OCI-LY7 (cell line): ENCODE results near the gene SMYD3. TPM values are rescaled to one million over a fixed set of nuclear protein-coding genes. Genes with fewer than 3 reads are reported as not detected.

Experiments
- BruUV-seq: library from RNA; stranded (reverse); fragments of 400-500 nt; replicated peaks from 2 replicates; lab custom pipeline; 2021; lab: Mats Ljungman, UMichigan
- CTCF ChIA-PET: fragments of 300-600 bp; sonication (Branson Sonifier 250); formaldehyde crosslinking; loops from one replicate; lab custom pipeline; 2022; ENCODE audit warnings: antibody characterized with exemption; ENCODE audit not compliant: unreplicated experiment; lab: Charles Lee
- POLR2A ChIA-PET: fragments of 300-600 bp; sonication (Branson Sonifier 250); formaldehyde crosslinking; loops from one replicate; lab custom pipeline; 2022; ENCODE audit warnings: antibody characterized with exemption; lab: Charles Lee
- DNase-seq: peaks from one replicate; pipeline ENCODE4 v3.0.0-alpha.2; 2015; ENCODE audit warnings: low spot score
- H2AFZ ChIP-seq: fragments of 200-600 bp; sonication (generic), shearing (Covaris generic); 2 replicates; pipeline ENCODE4 v1.6.1; 2014; ENCODE audit warnings: mild to moderate bottlenecking, antibody characterized with exemption, low read length, moderate library complexity
- H3K27ac ChIP-seq: fragments of 200-600 bp; sonication (generic); 2 replicates; pipeline ENCODE4 v1.5.1; 2014; ENCODE audit warnings: mixed run types, low read depth, mild to moderate bottlenecking, moderate library complexity, low read length, inconsistent platforms; ENCODE audit not compliant: poor library complexity, severe bottlenecking
- H3K36me3 ChIP-seq: fragments of 200-600 bp; sonication (generic); 2 replicates; pipeline ENCODE4 v1.6.1; 2014; ENCODE audit warnings: mild to moderate bottlenecking, antibody characterized with exemption, low read length, moderate library complexity, mixed read lengths; ENCODE audit not compliant: insufficient read depth
- H3K4me1 ChIP-seq: fragments of 200-600 bp; sonication (generic); 2 replicates; pipeline ENCODE4 v1.5.1; 2014; ENCODE audit warnings: mild to moderate bottlenecking, low read length; ENCODE audit not compliant: insufficient read depth, poor library complexity, severe bottlenecking
- H3K4me2 ChIP-seq: fragments of 200-600 bp; sonication (generic); 2 replicates; pipeline ENCODE4 v1.6.1; 2014; ENCODE audit warnings: mild to moderate bottlenecking, low read length
- H3K4me3 ChIP-seq: fragments of 200-600 bp; sonication (generic); 2 replicates; pipeline ENCODE4 v1.5.1; 2014; ENCODE audit warnings: mild to moderate bottlenecking, low read depth, low read length; ENCODE audit not compliant: poor library complexity, severe bottlenecking
- H3K79me2 ChIP-seq: fragments of 200-600 bp; sonication (generic); 2 replicates; pipeline ENCODE4 v1.6.1; 2016; ENCODE audit warnings: low read depth, mild to moderate bottlenecking, low read length, moderate library complexity, mixed read lengths; ENCODE audit not compliant: insufficient read depth
- H3K9me2 ChIP-seq: fragments of 200-600 bp; sonication (generic); 2 replicates; pipeline ENCODE4 v1.6.1; 2016; ENCODE audit warnings: mild to moderate bottlenecking, low read length, mixed read lengths; ENCODE audit not compliant: insufficient read depth
- H3K9me3 ChIP-seq: fragments of 200-600 bp; sonication (generic); 2 replicates; pipeline ENCODE4 v1.6.1; 2014; ENCODE audit warnings: mild to moderate bottlenecking, mixed run types, low read length, mixed read lengths
- H4K20me1 ChIP-seq: fragments of 200-600 bp; sonication (generic); 2 replicates; pipeline ENCODE4 v1.6.1; 2014; ENCODE audit warnings: mild to moderate bottlenecking, antibody characterized with exemption, low read length, moderate library complexity, mixed read lengths; ENCODE audit not compliant: insufficient read depth
- EZH2phosphoT487 ChIP-seq: fragments of 200-600 bp; sonication (generic); IDR thresholded peaks from 2 replicates; pipeline ENCODE4 v1.6.1; 2018; ENCODE audit warnings: low read depth, borderline replicate concordance, mild to moderate bottlenecking, mixed run types, antibody characterized with exemption, low read length, moderate library complexity, mixed read lengths
- intact Hi-C: fragments of 100-400 bp; cut with micrococcal nuclease; formaldehyde crosslinking; loops from one replicate; pipeline ENCODE4 v1.10.0; 2022; ENCODE audit not compliant: unreplicated experiment
- total RNA-seq, 2 experiments: library from RNA; depleted of rRNA in 1 of 2; stranded (reverse); fragments of >200 nt in 1 of 2; shearing (Covaris generic) in 1 of 2; gene quantifications; 2 replicates each; pipeline ENCODE4 v1.2.3, GENCODE V29; 2014 to 2022
- TF ChIP-seq, protein P1 (sequence below): fragments of 200-600 bp; sonication (generic); conservative IDR thresholded peaks from 2 replicates; pipeline ENCODE4 v1.5.1; 2014; ENCODE audit warnings: mild to moderate bottlenecking, antibody characterized with exemption, low read length, moderate library complexity, mixed read lengths

Gene SMYD3
- total RNA-seq, 2 experiments from 2014 or later = 28.9 to 34.5 TPM

DNA sequence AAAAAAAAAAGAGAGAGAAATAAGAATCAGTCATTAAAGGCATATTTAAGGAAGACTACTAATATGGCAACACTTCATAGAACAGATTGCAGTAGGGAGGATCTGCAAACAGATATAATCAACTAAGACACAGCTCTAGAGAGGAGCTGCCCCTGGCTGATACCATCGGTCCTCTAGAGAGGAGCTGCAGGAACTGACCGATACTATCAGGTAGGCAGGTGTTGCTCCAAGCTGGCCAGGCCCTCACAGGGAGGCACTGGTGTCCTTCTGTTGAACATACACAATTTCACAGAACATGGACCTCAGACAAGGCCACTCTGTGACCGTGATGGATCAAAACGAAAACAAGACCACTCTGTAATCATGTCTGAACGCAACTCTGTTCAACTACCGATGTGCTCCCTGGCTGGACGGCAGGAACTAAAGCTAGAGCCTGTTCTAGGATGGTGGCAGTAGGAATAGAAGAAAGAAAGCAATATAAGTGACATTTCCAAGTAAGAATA lies 15.5 kb downstream of the SMYD3 start:
- no peak overlapping the region for H3K4me2 ChIP-seq
- no peaks in the 10 kb centered on the region for H3K9me2 ChIP-seq
- no peak for DNase-seq
- no peak overlapping the region for H2AFZ ChIP-seq
- BruUV-seq = no TSS peak
- no peak overlapping the region for H3K4me3 ChIP-seq
- ChIA-PET POLR2A (interaction anchor here (0.9 kb wide), 1 partner anchor 15 kb away, joined by 3 read pairs; no protein-coding TSS in a partner anchor), CTCF (no interaction called here)
- no peaks in the 10 kb centered on the region for H3K79me2 ChIP-seq
- H3K27ac ChIP-seq = no peak overlapping the region
- H3K9me3 ChIP-seq = no peaks in the 10 kb centered on the region
- intact Hi-C loops = no loop called here
- H4K20me1 ChIP-seq = no peaks in the 10 kb centered on the region; the same call in 1 of the 2 replicates
- no peaks in the 10 kb centered on the region for H3K36me3 ChIP-seq
- TF ChIP-seq EZH2phosphoT487 = no peak
- TF ChIP-seq, protein P1, sequence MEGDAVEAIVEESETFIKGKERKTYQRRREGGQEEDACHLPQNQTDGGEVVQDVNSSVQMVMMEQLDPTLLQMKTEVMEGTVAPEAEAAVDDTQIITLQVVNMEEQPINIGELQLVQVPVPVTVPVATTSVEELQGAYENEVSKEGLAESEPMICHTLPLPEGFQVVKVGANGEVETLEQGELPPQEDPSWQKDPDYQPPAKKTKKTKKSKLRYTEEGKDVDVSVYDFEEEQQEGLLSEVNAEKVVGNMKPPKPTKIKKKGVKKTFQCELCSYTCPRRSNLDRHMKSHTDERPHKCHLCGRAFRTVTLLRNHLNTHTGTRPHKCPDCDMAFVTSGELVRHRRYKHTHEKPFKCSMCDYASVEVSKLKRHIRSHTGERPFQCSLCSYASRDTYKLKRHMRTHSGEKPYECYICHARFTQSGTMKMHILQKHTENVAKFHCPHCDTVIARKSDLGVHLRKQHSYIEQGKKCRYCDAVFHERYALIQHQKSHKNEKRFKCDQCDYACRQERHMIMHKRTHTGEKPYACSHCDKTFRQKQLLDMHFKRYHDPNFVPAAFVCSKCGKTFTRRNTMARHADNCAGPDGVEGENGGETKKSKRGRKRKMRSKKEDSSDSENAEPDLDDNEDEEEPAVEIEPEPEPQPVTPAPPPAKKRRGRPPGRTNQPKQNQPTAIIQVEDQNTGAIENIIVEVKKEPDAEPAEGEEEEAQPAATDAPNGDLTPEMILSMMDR = no peak
- no peaks in the 10 kb centered on the region for H3K4me1 ChIP-seq

DNA sequence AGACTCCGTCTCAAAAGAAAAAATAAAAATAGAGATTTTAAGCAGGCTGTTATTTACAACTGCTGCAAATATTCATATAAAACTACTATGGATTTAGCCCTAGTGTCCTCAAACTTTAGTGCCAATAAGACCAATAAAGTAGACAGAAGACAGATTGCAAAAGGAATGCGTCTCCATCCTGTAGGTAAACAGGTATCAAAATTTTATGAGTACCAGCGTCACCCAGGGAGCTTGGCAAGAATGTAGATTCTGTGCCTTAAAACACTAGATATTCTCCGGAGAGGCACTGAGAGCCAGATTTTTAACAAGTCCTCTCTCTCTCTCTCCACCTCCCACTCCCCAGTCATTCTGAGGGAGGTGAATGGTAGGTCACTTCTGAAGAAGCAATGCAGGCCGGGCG lies 18.4 kb downstream of the SMYD3 start:
- Histone ChIP-seq H3K9me3 (no peaks in the 10 kb centered on the region), H2AFZ (no peak overlapping the region), H3K4me3 (no peak overlapping the region), H3K27ac (no peak overlapping the region), H3K36me3 (no peaks in the 10 kb centered on the region), H3K4me1 (peaks cover 1% of the 10 kb centered on the region), H4K20me1 (no peaks in the 10 kb centered on the region; the same call in 1 of the 2 replicates), H3K4me2 (no peak overlapping the region), H3K9me2 (no peaks in the 10 kb centered on the region), H3K79me2 (no peaks in the 10 kb centered on the region)
- POLR2A ChIA-PET = interaction anchor here (0.7 kb wide), 1 partner anchor 365 kb away, joined by 3 read pairs; no protein-coding TSS in a partner anchor
- BruUV-seq = no TSS peak
- CTCF ChIA-PET = no interaction called here
- DNase-seq = no peak
- intact Hi-C loops = no loop called here
- TF ChIP-seq, protein P1 = no peak
- no peak for TF ChIP-seq EZH2phosphoT487

DNA sequence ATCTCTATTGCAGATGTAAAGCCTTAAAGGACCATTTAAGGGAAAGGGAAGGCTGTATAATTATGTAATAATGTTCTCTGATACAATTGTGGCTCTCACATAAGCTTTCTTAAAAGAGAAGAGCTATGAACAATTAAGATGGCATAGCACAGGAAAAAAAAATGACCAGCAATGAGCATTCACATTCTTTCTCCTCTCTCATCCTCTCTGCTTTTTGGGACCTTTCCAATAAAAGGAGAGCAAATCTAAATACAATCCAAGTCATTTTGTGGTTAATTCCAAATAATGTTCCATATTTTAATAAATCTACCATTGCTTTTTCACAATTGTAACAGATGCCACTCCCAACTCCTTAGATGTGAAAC lies 23.5 kb downstream of the SMYD3 start:
- no peak overlapping the region for H3K27ac ChIP-seq
- H3K4me3 ChIP-seq = no peak overlapping the region
- DNase-seq = no peak
- TSS peak; percentile 29 for BruUV-seq
- peaks cover 11% of the 10 kb centered on the region for H3K4me1 ChIP-seq
- CTCF ChIA-PET = no interaction called here
- no peaks in the 10 kb centered on the region for H4K20me1 ChIP-seq
- TF ChIP-seq, protein P1 = no peak
- no peak for TF ChIP-seq EZH2phosphoT487
- H3K9me2 ChIP-seq = no peaks in the 10 kb centered on the region
- peak overlapping the region; percentile 20; the same call in 1 of the 2 replicates for H3K4me2 ChIP-seq
- intact Hi-C loops = no loop called here
- no peaks in the 10 kb centered on the region for H3K9me3 ChIP-seq
- no peaks in the 10 kb centered on the region for H3K36me3 ChIP-seq
- no peaks in the 10 kb centered on the region for H3K79me2 ChIP-seq
- no peak overlapping the region for H2AFZ ChIP-seq
- POLR2A ChIA-PET = interaction anchor here (0.5 to 1.5 kb wide), 6 partner anchors 11 to 1077 kb away, joined by 3 to 6 read pairs (median 4); partner anchors contain the start of gene SMYD3
